ENCODE measurements around the gene RIN1. TPM values are rescaled to one million over a fixed set of nuclear protein-coding genes. Genes with fewer than 3 reads are reported as not detected.
A peak's percentile ranks its signal among the peaks of the same experiment; 100 is the strongest.

RIN1 gene
- total and polyA plus RNA-seq, 9 of the 15 experiments (the other 6 are each of a cell fraction or from before 2014, with no cell fraction given), result 0.01 to 1.2 (median 0.45) TPM; not detected in 1

GRCh38 chr11:66347425-66348276 lies 11.4 kb upstream of the RIN1 start, which contains the start of gene B4GAT1 (continued):
- peak; percentile 76 for TF ChIP-seq ZNF407 (IDR thresholded peaks at IDR 0.05; ENCODE audit: low read depth)
- peak in 1 of 2 experiments; percentile 15; a peak in 1 of 4 replicates for TF ChIP-seq MNT (conservative IDR thresholded peaks at IDR 0.05)
- no peak for TF ChIP-seq CREB1 (IDR thresholded peaks at IDR 0.05)
- peak; percentile 81 for TF ChIP-seq CREB1 (CRISPR knock-in tag; IDR thresholded peaks at IDR 0.05)
- peak; percentile 54 for TF ChIP-seq POLR2B (IDR thresholded peaks at IDR 0.05; ENCODE audit: low read depth, partially characterized antibody)
- TF ChIP-seq HMGXB4 (CRISPR knock-in tag; IDR thresholded peaks at IDR 0.05), result peak; percentile 87
- 0 out of 2 replicates have a peak, but pooled peaks have one; percentile 70 for TF ChIP-seq E2F5 (CRISPR knock-in tag; IDR thresholded peaks at IDR 0.05)
- TF ChIP-seq POLR3A (IDR thresholded peaks at IDR 0.05; ENCODE audit: borderline replicate concordance, extremely low read depth, insufficient read depth, insufficient read length), result peak; percentile 98
- peak in 1 of 2 experiments; percentile 44; a peak in 1 of 4 replicates for TF ChIP-seq FOXK2 (conservative IDR thresholded peaks at IDR 0.05 in 1 of 2, IDR thresholded peaks at IDR 0.05 in 1 of 2; ENCODE audit: low read depth in 2 of 2)
- peak; percentile 69; the same call in 1 of the 2 replicates for TF ChIP-seq KLF13 (tag; IDR thresholded peaks at IDR 0.05; ENCODE audit: borderline replicate concordance, low read depth)
- no peak for TF ChIP-seq FOXJ2 (tag; IDR thresholded peaks at IDR 0.05)
- peak; percentile 48 for TF ChIP-seq FOSL1 (tag; conservative IDR thresholded peaks at IDR 0.05)
- 0 out of 2 replicates have a peak, but pooled peaks have one; percentile 42 for TF ChIP-seq RHOXF2B (CRISPR knock-in tag; conservative IDR thresholded peaks at IDR 0.05)

All from K562 (cell line).